Muscle of leg (tissue), 11 donors: Measurements from ENCODE around the gene ARHGAP18. TPM values are rescaled to one million over a fixed set of nuclear protein-coding genes. Genes with fewer than 3 reads are reported as not detected.

ENCODE experiments used
- DNase-seq: peaks from one replicate; pipeline ENCODE4 v3.0.0; 2013
- H3K27ac ChIP-seq: one replicate; pipeline ENCODE4 v1.5.1; 2013; ENCODE audit warnings: mild to moderate bottlenecking, low read length, control low read depth
- H3K27me3 ChIP-seq: one replicate; pipeline ENCODE4 v1.6.1; 2013; ENCODE audit warnings: low read length; ENCODE audit not compliant: control insufficient read depth, insufficient read depth
- H3K36me3 ChIP-seq: one replicate; pipeline ENCODE4 v1.6.1; 2013; ENCODE audit warnings: low read length; ENCODE audit not compliant: control insufficient read depth, insufficient read depth
- H3K4me1 ChIP-seq: one replicate; pipeline ENCODE4 v1.6.1; 2013; ENCODE audit warnings: low read length; ENCODE audit not compliant: control insufficient read depth, insufficient read depth
- H3K4me3 ChIP-seq: one replicate; pipeline ENCODE4 v1.5.1; 2013; ENCODE audit warnings: low read length, control low read depth
- H3K9me3 ChIP-seq: replicated peaks from 2 replicates; pipeline ENCODE4 v1.6.1; 2013; ENCODE audit warnings: low read depth, low read length; ENCODE audit not compliant: control insufficient read depth
- WGBS: methylation state at CpG from one replicate; pipeline ENCODE4 v1.1.5; 2013; ENCODE audit warnings: missing lambda C conversion rate; ENCODE audit not compliant: insufficient coverage; 5-methylcytosine and 5-hydroxymethylcytosine counted together
- polyA plus RNA-seq, 8 donors: library from polyadenylated mRNA; unstranded; fragments of 120-200 nt; gene quantifications; one replicate each; pipeline versions ENCODE4 v1.2.1 to v1.2.3, GENCODE V29; 2013; ENCODE audit warnings: inconsistent platforms in 1 of 8, low replicate concordance in 1 of 8; ENCODE audit not compliant: insufficient read length in 8 of 8, insufficient read depth in 1 of 8
- total RNA-seq: library from RNA; stranded (reverse); fragments of 120-200 nt; gene quantifications from one replicate; pipeline ENCODE4 v1.2.4, GENCODE V29; 2013

Gene ARHGAP18
- total and polyA plus RNA-seq, 9 donors: 14.2 to 22.8 (median 18.5) TPM

- Histone ChIP-seq H3K36me3 (no peaks in the 10 kb centered on the region), H3K4me1 (peaks cover 9% of the 10 kb centered on the region), H3K27me3 (no peaks in the 10 kb centered on the region), H3K27ac (no peak overlapping the region), H3K4me3 (no peak overlapping the region), H3K9me3 (no peaks in the 10 kb centered on the region)
- 45% methylated on average over 2 of the region's 4 CpGs for WGBS
- peak; percentile 35 for DNase-seq
Observed at GRCh38 chr6:129748212-129748900, 38.4 kb upstream of the ARHGAP18 start.

GRCh38 chr6:129747588-129748112, 37.7 kb upstream of the ARHGAP18 start:
- peaks cover 9% of the 10 kb centered on the region for H3K4me1 ChIP-seq
- no peak for DNase-seq
- no peaks in the 10 kb centered on the region for H3K27me3 ChIP-seq
- H3K9me3 ChIP-seq: no peaks in the 10 kb centered on the region
- H3K36me3 ChIP-seq: no peaks in the 10 kb centered on the region
- no peak overlapping the region for H3K27ac ChIP-seq
- whole genome bisulfite sequencing: no CpG with 5 or more reads among the region's 4 CpGs
- H3K4me3 ChIP-seq: no peak overlapping the region

GRCh38 chr6:129744880-129745237, 34.9 kb upstream of the ARHGAP18 start:
- DNase-seq: no peak
- Histone ChIP-seq H3K9me3 (no peaks in the 10 kb centered on the region), H3K27me3 (no peaks in the 10 kb centered on the region), H3K4me1 (peaks cover 9% of the 10 kb centered on the region), H3K4me3 (no peak overlapping the region), H3K36me3 (no peaks in the 10 kb centered on the region), H3K27ac (no peak overlapping the region)
- 71% methylated on average over 1 of the region's 6 CpGs for WGBS

- no peaks in the 10 kb centered on the region for H3K9me3 ChIP-seq
- H3K4me3 ChIP-seq: no peak overlapping the region
- H3K27ac ChIP-seq: no peak overlapping the region
- DNase-seq: peak; percentile 73
- no peaks in the 10 kb centered on the region for H3K27me3 ChIP-seq
- H3K4me1 ChIP-seq: peaks cover 9% of the 10 kb centered on the region
- H3K36me3 ChIP-seq: no peaks in the 10 kb centered on the region
- WGBS: 24% methylated on average over 1 of the region's 4 CpGs
Observed at GRCh38 chr6:129744201-129744879, 34.4 kb upstream of the ARHGAP18 start.

GRCh38 chr6:129740013-129740412, 30.0 kb upstream of the ARHGAP18 start:
- Histone ChIP-seq H3K36me3 (no peaks in the 10 kb centered on the region), H3K9me3 (no peaks in the 10 kb centered on the region), H3K27me3 (no peaks in the 10 kb centered on the region), H3K4me1 (peaks cover 7% of the 10 kb centered on the region), H3K4me3 (no peak overlapping the region), H3K27ac (no peak overlapping the region)
- WGBS: no CpG with 5 or more reads among the region's 1 CpG
- no peak for DNase-seq

- WGBS: 88% methylated on average over 1 of the region's 2 CpGs
- Histone ChIP-seq H3K27ac (no peak overlapping the region), H3K27me3 (no peaks in the 10 kb centered on the region), H3K4me3 (no peak overlapping the region), H3K9me3 (no peaks in the 10 kb centered on the region), H3K4me1 (no peaks in the 10 kb centered on the region), H3K36me3 (no peaks in the 10 kb centered on the region)
- DNase-seq: no peak
Observed at GRCh38 chr6:129736105-129736504, 26.1 kb upstream of the ARHGAP18 start.

GRCh38 chr6:129733290-129733689, 23.3 kb upstream of the ARHGAP18 start:
- Histone ChIP-seq H3K36me3 (no peaks in the 10 kb centered on the region), H3K4me3 (no peak overlapping the region), H3K9me3 (no peaks in the 10 kb centered on the region), H3K27ac (no peak overlapping the region), H3K4me1 (no peaks in the 10 kb centered on the region), H3K27me3 (no peaks in the 10 kb centered on the region)
- no peak for DNase-seq
- no CpG with 5 or more reads among the region's 2 CpGs for WGBS

- WGBS: no CpG with 5 or more reads among the region's 4 CpGs
Observed at GRCh38 chr6:129732542-129732941, 22.6 kb upstream of the ARHGAP18 start.

GRCh38 chr6:129732034-129732433, 22.1 kb upstream of the ARHGAP18 start:
- no peaks in the 10 kb centered on the region for H3K27me3 ChIP-seq
- DNase-seq: no peak
- WGBS: no CpG with 5 or more reads among the region's 2 CpGs
- H3K4me1 ChIP-seq: no peaks in the 10 kb centered on the region
- no peaks in the 10 kb centered on the region for H3K36me3 ChIP-seq
- no peak overlapping the region for H3K4me3 ChIP-seq
- no peak overlapping the region for H3K27ac ChIP-seq
- H3K9me3 ChIP-seq: no peaks in the 10 kb centered on the region

More at GRCh38 chr6:129732542-129732941, 22.6 kb upstream of the ARHGAP18 start:
- Histone ChIP-seq H3K9me3 (no peaks in the 10 kb centered on the region), H3K4me1 (no peaks in the 10 kb centered on the region), H3K4me3 (no peak overlapping the region), H3K27me3 (no peaks in the 10 kb centered on the region), H3K36me3 (no peaks in the 10 kb centered on the region), H3K27ac (no peak overlapping the region)
- DNase-seq: no peak

- no peaks in the 10 kb centered on the region for H3K27me3 ChIP-seq
- H3K4me3 ChIP-seq: no peak overlapping the region
- H3K36me3 ChIP-seq: no peaks in the 10 kb centered on the region
- no peaks in the 10 kb centered on the region for H3K9me3 ChIP-seq
- DNase-seq: no peak
- H3K27ac ChIP-seq: no peak overlapping the region
- no peaks in the 10 kb centered on the region for H3K4me1 ChIP-seq
- WGBS: 80% methylated on average over 1 of the region's 4 CpGs
Observed at GRCh38 chr6:129731428-129731827, 21.5 kb upstream of the ARHGAP18 start.
